SJSA1 (cell line): Measurements from ENCODE around the gene SLC5A11. TPM values are rescaled to one million over a fixed set of nuclear protein-coding genes. Genes with fewer than 3 reads are reported as not detected.

ENCODE experiments used
- DNase-seq, 2 experiments: peaks; one replicate each; pipeline ENCODE4 v3.0.0-alpha.2; 2015 to 2020; ENCODE audit warnings: low spot score in 2 of 2, low read depth in 1 of 2
- H3K27ac ChIP-seq: fragments of 250-450 bp; sonication (Bioruptor Pico); 2 replicates; pipeline ENCODE4 v1.5.1; 2020; ENCODE audit warnings: mild to moderate bottlenecking, moderate library complexity
- H3K27me3 ChIP-seq: fragments of 250-450 bp; sonication (Bioruptor Pico); replicated peaks from 2 replicates; pipeline ENCODE4 v1.5.1; 2020; ENCODE audit warnings: mild to moderate bottlenecking, moderate library complexity
- H3K36me3 ChIP-seq: fragments of 250-450 bp; sonication (Bioruptor Pico); 2 replicates; pipeline ENCODE4 v1.5.1; 2020; ENCODE audit warnings: mild to moderate bottlenecking
- H3K4me1 ChIP-seq: fragments of 250-450 bp; sonication (Bioruptor Pico); replicated peaks from 2 replicates; pipeline ENCODE4 v1.6.1; 2021; ENCODE audit warnings: mild to moderate bottlenecking
- H3K4me3 ChIP-seq: fragments of 250-450 bp; sonication (Bioruptor Pico); 2 replicates; pipeline ENCODE4 v1.5.1; 2020; ENCODE audit warnings: mild to moderate bottlenecking
- H3K9me3 ChIP-seq: fragments of 250-450 bp; sonication (Bioruptor Pico); replicated peaks from 2 replicates; pipeline ENCODE4 v1.5.1; 2020; ENCODE audit warnings: mild to moderate bottlenecking
- total RNA-seq: library from RNA; depleted of rRNA; stranded (reverse); fragments of >200 nt; shearing (Covaris generic); gene quantifications from 2 replicates; pipeline ENCODE4 v1.2.3, GENCODE V29; 2014

The SLC5A11 gene
- total RNA-seq, 1 experiment from 2014 or later = 0.16 TPM

GRCh38 chr16:24929409-24929808, 83.6 kb downstream of the SLC5A11 start:
- Histone ChIP-seq H3K36me3 (peaks cover 87% of the 10 kb centered on the region), H3K27me3 (no peaks in the 10 kb centered on the region), H3K4me3 (no peak overlapping the region)

GRCh38 chr16:24930440-24930839, 84.7 kb downstream of the SLC5A11 start:
- DNase-seq = no peak
- H3K36me3 ChIP-seq = peaks cover 87% of the 10 kb centered on the region

More at GRCh38 chr16:24929409-24929808, 83.6 kb downstream of the SLC5A11 start:
- Histone ChIP-seq H3K9me3 (no peaks in the 10 kb centered on the region), H3K4me1 (no peaks in the 10 kb centered on the region), H3K27ac (no peak overlapping the region)
- no peak for DNase-seq

GRCh38 chr16:24931091-24931490, 85.3 kb downstream of the SLC5A11 start:
- no peaks in the 10 kb centered on the region for H3K4me1 ChIP-seq
- H3K9me3 ChIP-seq = no peaks in the 10 kb centered on the region
- DNase-seq = no peak
- peaks cover 90% of the 10 kb centered on the region for H3K36me3 ChIP-seq
- no peak overlapping the region for H3K27ac ChIP-seq
- H3K27me3 ChIP-seq = no peaks in the 10 kb centered on the region
- H3K4me3 ChIP-seq = no peak overlapping the region

More at GRCh38 chr16:24930440-24930839, 84.7 kb downstream of the SLC5A11 start:
- no peak overlapping the region for H3K4me3 ChIP-seq
- no peak overlapping the region for H3K27ac ChIP-seq
- H3K9me3 ChIP-seq = no peaks in the 10 kb centered on the region
- H3K27me3 ChIP-seq = no peaks in the 10 kb centered on the region
- H3K4me1 ChIP-seq = no peaks in the 10 kb centered on the region

GRCh38 chr16:24935336-24935735, 89.6 kb downstream of the SLC5A11 start:
- no peaks in the 10 kb centered on the region for H3K4me1 ChIP-seq
- H3K9me3 ChIP-seq = no peaks in the 10 kb centered on the region
- no peaks in the 10 kb centered on the region for H3K27me3 ChIP-seq
- H3K36me3 ChIP-seq = peaks cover 95% of the 10 kb centered on the region
- DNase-seq = no peak
- H3K27ac ChIP-seq = no peak overlapping the region
- no peak overlapping the region for H3K4me3 ChIP-seq

GRCh38 chr16:24936151-24936550, 90.4 kb downstream of the SLC5A11 start:
- H3K36me3 ChIP-seq = peaks cover 95% of the 10 kb centered on the region
- H3K27me3 ChIP-seq = no peaks in the 10 kb centered on the region

GRCh38 chr16:24939224-24939623, 93.5 kb downstream of the SLC5A11 start:
- H3K27ac ChIP-seq = no peak overlapping the region
- H3K4me1 ChIP-seq = no peaks in the 10 kb centered on the region
- H3K27me3 ChIP-seq = no peaks in the 10 kb centered on the region
- no peak for DNase-seq
- H3K36me3 ChIP-seq = peaks cover 86% of the 10 kb centered on the region
- no peak overlapping the region for H3K4me3 ChIP-seq
- H3K9me3 ChIP-seq = no peaks in the 10 kb centered on the region

More at GRCh38 chr16:24936151-24936550, 90.4 kb downstream of the SLC5A11 start:
- Histone ChIP-seq H3K9me3 (no peaks in the 10 kb centered on the region), H3K4me3 (no peak overlapping the region), H3K4me1 (no peaks in the 10 kb centered on the region), H3K27ac (no peak overlapping the region)
- DNase-seq = no peak

- Histone ChIP-seq H3K27ac (no peak overlapping the region), H3K36me3 (peaks cover 81% of the 10 kb centered on the region), H3K4me1 (no peaks in the 10 kb centered on the region), H3K27me3 (no peaks in the 10 kb centered on the region), H3K9me3 (no peaks in the 10 kb centered on the region), H3K4me3 (no peak overlapping the region)
- DNase-seq = no peak
Measured at GRCh38 chr16:24939738-24940137, 94.0 kb downstream of the SLC5A11 start.

GRCh38 chr16:24943471-24943870, 97.7 kb downstream of the SLC5A11 start:
- Histone ChIP-seq H3K4me1 (no peaks in the 10 kb centered on the region), H3K27me3 (no peaks in the 10 kb centered on the region), H3K36me3 (peaks cover 77% of the 10 kb centered on the region), H3K9me3 (no peaks in the 10 kb centered on the region), H3K27ac (no peak overlapping the region), H3K4me3 (no peak overlapping the region)
- no peak for DNase-seq

- H3K36me3 ChIP-seq = peaks cover 77% of the 10 kb centered on the region
- no peak for DNase-seq
- H3K4me3 ChIP-seq = no peak overlapping the region
- no peaks in the 10 kb centered on the region for H3K27me3 ChIP-seq
- no peak overlapping the region for H3K27ac ChIP-seq
- no peaks in the 10 kb centered on the region for H3K4me1 ChIP-seq
- no peaks in the 10 kb centered on the region for H3K9me3 ChIP-seq
Measured at GRCh38 chr16:24944206-24944605, 98.4 kb downstream of the SLC5A11 start.

GRCh38 chr16:24946155-24946554, 100.4 kb downstream of the SLC5A11 start:
- H3K36me3 ChIP-seq = peaks cover 74% of the 10 kb centered on the region
- no peak for DNase-seq

GRCh38 chr16:24950275-24950674, 104.5 kb downstream of the SLC5A11 start:
- H3K27ac ChIP-seq = no peak overlapping the region
- no peaks in the 10 kb centered on the region for H3K9me3 ChIP-seq
- peak in 1 of 2 experiments; percentile 27 for DNase-seq
- H3K4me3 ChIP-seq = no peak overlapping the region
- H3K36me3 ChIP-seq = peaks cover 94% of the 10 kb centered on the region
- H3K4me1 ChIP-seq = no peaks in the 10 kb centered on the region; the same call in none of the 2 replicates
- H3K27me3 ChIP-seq = no peaks in the 10 kb centered on the region

More at GRCh38 chr16:24946155-24946554, 100.4 kb downstream of the SLC5A11 start:
- no peaks in the 10 kb centered on the region; the same call in 1 of the 2 replicates for H3K4me1 ChIP-seq
- no peak overlapping the region for H3K27ac ChIP-seq
- no peaks in the 10 kb centered on the region for H3K9me3 ChIP-seq
- no peak overlapping the region for H3K4me3 ChIP-seq
- H3K27me3 ChIP-seq = no peaks in the 10 kb centered on the region

- no peak for DNase-seq
- no peaks in the 10 kb centered on the region for H3K9me3 ChIP-seq
- H3K27ac ChIP-seq = no peak overlapping the region
- peaks cover 96% of the 10 kb centered on the region for H3K36me3 ChIP-seq
- H3K4me1 ChIP-seq = no peaks in the 10 kb centered on the region; the same call in none of the 2 replicates
- no peaks in the 10 kb centered on the region for H3K27me3 ChIP-seq
- H3K4me3 ChIP-seq = no peak overlapping the region
Measured at GRCh38 chr16:24953306-24953705, 107.5 kb downstream of the SLC5A11 start.

GRCh38 chr16:24953721-24954120, 108.0 kb downstream of the SLC5A11 start:
- Histone ChIP-seq H3K4me1 (no peaks in the 10 kb centered on the region; the same call in none of the 2 replicates), H3K27ac (no peak overlapping the region), H3K4me3 (no peak overlapping the region), H3K9me3 (no peaks in the 10 kb centered on the region), H3K27me3 (no peaks in the 10 kb centered on the region), H3K36me3 (peaks cover 96% of the 10 kb centered on the region)
- no peak for DNase-seq

GRCh38 chr16:24954137-24954536, 108.4 kb downstream of the SLC5A11 start:
- H3K27ac ChIP-seq = no peak overlapping the region

More at GRCh38 chr16:24954137-24954536, 108.4 kb downstream of the SLC5A11 start:
- Histone ChIP-seq H3K4me3 (no peak overlapping the region), H3K9me3 (no peaks in the 10 kb centered on the region), H3K4me1 (no peaks in the 10 kb centered on the region; the same call in none of the 2 replicates), H3K36me3 (peaks cover 94% of the 10 kb centered on the region), H3K27me3 (no peaks in the 10 kb centered on the region)
- DNase-seq = no peak
